ENCODE results near the gene FYB1. TPM values are rescaled to one million over a fixed set of nuclear protein-coding genes. Genes with fewer than 3 reads are reported as not detected.
A peak's percentile ranks its signal among the peaks of the same experiment; 100 is the strongest.

Gene FYB1
- total RNA-seq, 1 donor from 2014 or later, result not detected

DNA sequence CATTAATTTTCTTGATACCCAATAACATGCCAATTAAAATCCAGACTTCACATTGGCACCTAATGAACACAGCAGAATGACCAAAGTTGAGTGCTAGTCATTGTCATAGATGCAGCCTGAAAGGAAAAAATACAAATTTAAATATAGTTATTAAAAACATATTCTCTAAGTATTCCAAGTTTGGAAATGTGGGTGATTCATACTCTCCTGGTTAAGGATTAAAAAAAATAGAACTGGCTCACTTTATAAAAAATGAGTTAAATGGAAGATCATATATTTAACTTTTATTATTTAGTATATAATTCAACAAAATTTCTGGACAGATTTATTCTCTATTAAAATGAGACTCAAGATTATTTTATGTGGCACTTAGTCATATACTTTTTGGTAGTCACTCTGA, 112.0 kb downstream of the FYB1 start:
- no peak overlapping the region for H3K4me3 Mint-ChIP-seq (ENCODE audit: unreplicated experiment)
- peaks cover 14% of the 10 kb centered on the region for H3K4me1 Mint-ChIP-seq (ENCODE audit: low read depth, unreplicated experiment)
- no peaks in the 10 kb centered on the region for H3K27me3 Mint-ChIP-seq (ENCODE audit: unreplicated experiment)
- TF ChIP-seq, protein P1, sequence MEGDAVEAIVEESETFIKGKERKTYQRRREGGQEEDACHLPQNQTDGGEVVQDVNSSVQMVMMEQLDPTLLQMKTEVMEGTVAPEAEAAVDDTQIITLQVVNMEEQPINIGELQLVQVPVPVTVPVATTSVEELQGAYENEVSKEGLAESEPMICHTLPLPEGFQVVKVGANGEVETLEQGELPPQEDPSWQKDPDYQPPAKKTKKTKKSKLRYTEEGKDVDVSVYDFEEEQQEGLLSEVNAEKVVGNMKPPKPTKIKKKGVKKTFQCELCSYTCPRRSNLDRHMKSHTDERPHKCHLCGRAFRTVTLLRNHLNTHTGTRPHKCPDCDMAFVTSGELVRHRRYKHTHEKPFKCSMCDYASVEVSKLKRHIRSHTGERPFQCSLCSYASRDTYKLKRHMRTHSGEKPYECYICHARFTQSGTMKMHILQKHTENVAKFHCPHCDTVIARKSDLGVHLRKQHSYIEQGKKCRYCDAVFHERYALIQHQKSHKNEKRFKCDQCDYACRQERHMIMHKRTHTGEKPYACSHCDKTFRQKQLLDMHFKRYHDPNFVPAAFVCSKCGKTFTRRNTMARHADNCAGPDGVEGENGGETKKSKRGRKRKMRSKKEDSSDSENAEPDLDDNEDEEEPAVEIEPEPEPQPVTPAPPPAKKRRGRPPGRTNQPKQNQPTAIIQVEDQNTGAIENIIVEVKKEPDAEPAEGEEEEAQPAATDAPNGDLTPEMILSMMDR (IDR thresholded peaks at IDR 0.05; ENCODE audit: partially characterized antibody, unreplicated experiment), result no peak
- H3K9me3 Mint-ChIP-seq (ENCODE audit: unreplicated experiment), result no peaks in the 10 kb centered on the region
- no peaks in the 10 kb centered on the region for H3K36me3 Mint-ChIP-seq (ENCODE audit: unreplicated experiment)
- H3K27ac Mint-ChIP-seq (ENCODE audit: unreplicated experiment), result no peak overlapping the region
- DNase-seq, result no peak

DNA sequence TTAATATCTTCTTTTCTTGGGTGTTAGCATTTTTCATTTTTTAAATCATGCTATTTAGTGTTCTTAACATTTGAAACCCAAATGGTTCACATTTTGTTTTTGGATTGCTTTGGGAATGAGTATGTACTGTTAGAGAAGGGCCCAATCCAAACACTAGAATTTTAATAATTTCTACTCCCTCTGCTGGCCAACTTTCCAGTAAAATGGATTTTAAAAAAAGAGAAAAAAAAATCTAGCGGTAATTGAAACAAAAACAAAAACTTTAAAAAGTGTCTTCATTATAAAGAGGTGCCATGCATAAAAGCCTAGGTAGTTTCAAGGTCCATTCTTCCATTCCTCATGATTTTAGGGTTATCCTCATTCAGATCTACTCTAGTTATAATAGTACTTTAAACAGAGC, 113.0 kb downstream of the FYB1 start:
- no peak overlapping the region for H3K4me3 Mint-ChIP-seq (ENCODE audit: unreplicated experiment)
- H3K27me3 Mint-ChIP-seq (ENCODE audit: unreplicated experiment), result no peaks in the 10 kb centered on the region
- H3K9me3 Mint-ChIP-seq (ENCODE audit: unreplicated experiment), result no peaks in the 10 kb centered on the region
- no peak overlapping the region for H3K27ac Mint-ChIP-seq (ENCODE audit: unreplicated experiment)
- H3K4me1 Mint-ChIP-seq (ENCODE audit: low read depth, unreplicated experiment), result peaks cover 14% of the 10 kb centered on the region
- TF ChIP-seq, protein P1 (IDR thresholded peaks at IDR 0.05; ENCODE audit: partially characterized antibody, unreplicated experiment), result peak; percentile 41
- H3K36me3 Mint-ChIP-seq (ENCODE audit: unreplicated experiment), result no peaks in the 10 kb centered on the region
- no peak for DNase-seq

DNA sequence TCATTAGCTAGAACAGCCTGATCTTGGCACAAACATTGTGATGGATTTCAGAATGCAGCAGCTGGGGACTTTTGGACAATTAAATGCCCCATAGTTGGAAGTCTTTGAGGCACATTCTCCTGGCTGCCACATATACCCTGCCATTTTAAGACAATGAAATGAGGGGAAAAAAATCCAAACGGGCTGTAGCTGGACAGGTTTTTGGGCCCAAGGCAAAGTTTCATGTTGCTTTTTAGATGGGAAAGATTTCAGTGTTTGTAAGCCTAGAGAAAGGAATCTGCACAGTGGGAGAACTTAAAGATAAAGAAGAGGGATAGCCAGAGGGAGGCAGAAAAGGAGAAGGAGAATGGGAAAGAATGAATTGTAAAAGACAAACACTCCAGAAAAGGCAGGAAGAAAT, 115.1 kb downstream of the FYB1 start:
- no peak for DNase-seq
- H3K27me3 Mint-ChIP-seq (ENCODE audit: unreplicated experiment), result no peaks in the 10 kb centered on the region
- no peak overlapping the region for H3K27ac Mint-ChIP-seq (ENCODE audit: unreplicated experiment)
- no peak overlapping the region for H3K4me3 Mint-ChIP-seq (ENCODE audit: unreplicated experiment)
- no peaks in the 10 kb centered on the region for H3K36me3 Mint-ChIP-seq (ENCODE audit: unreplicated experiment)
- peaks cover 10% of the 10 kb centered on the region for H3K4me1 Mint-ChIP-seq (ENCODE audit: low read depth, unreplicated experiment)
- H3K9me3 Mint-ChIP-seq (ENCODE audit: unreplicated experiment), result no peaks in the 10 kb centered on the region
- TF ChIP-seq, protein P1 (IDR thresholded peaks at IDR 0.05; ENCODE audit: partially characterized antibody, unreplicated experiment), result no peak

DNA sequence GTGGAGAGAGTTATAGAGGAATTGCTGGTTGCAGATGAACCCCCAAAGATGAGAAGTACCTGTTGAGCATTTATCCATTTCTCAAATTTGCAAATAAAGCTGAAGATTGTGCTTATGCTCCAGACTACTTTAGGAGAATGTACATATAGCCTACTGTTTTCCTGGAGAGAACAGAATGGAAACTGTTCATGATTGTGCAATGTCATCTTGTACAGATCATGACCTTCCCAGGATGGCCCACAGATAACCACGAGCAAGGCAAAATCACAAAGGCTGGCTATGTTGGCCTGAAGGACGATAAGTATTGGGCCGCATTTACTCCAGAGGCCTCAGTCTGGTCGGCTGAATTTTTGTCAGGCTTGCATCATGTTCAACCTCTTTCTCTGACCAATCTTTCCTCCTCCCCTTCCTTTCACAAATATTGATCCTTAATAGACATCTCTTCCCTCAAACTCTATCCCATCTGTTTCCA, 116.6 kb downstream of the FYB1 start:
- H3K4me3 Mint-ChIP-seq (ENCODE audit: unreplicated experiment), result no peak overlapping the region
- peak overlapping the region; percentile 16 for H3K27ac Mint-ChIP-seq (ENCODE audit: unreplicated experiment)
- peaks cover 9% of the 10 kb centered on the region for H3K4me1 Mint-ChIP-seq (ENCODE audit: low read depth, unreplicated experiment)
- H3K27me3 Mint-ChIP-seq (ENCODE audit: unreplicated experiment), result no peaks in the 10 kb centered on the region
- TF ChIP-seq, protein P1 (IDR thresholded peaks at IDR 0.05; ENCODE audit: partially characterized antibody, unreplicated experiment), result no peak
- H3K9me3 Mint-ChIP-seq (ENCODE audit: unreplicated experiment), result no peaks in the 10 kb centered on the region
- H3K36me3 Mint-ChIP-seq (ENCODE audit: unreplicated experiment), result no peaks in the 10 kb centered on the region
- DNase-seq, result no peak

DNA sequence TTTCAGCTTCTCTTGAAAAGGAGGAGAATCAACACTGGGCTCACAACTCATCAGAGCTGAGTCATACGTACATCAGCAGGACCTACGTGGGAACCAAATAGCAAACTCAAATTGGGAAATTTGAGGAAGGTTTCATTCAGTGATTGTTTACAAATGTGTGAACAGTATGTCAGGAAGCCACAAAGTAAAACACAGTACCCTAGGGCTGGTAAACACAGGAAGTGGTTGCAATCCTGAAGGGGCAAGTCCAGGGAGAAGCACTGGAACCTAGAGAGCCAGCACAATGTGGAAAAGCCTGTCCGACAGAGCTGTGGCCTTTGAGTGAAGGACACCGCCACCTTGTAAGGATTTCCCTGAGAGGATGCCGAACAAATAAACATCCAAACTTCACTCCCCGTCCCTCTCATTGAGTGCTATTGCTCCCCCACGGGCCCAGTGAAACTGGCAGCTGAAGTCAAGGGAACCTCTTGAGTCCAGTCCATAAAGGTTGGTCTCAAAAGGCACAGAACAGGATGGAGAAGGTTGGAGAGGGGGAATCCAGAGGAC, 118.4 kb downstream of the FYB1 start:
- no peak for DNase-seq
- Mint-ChIP-seq H3K27me3 (ENCODE audit: unreplicated experiment) (no peaks in the 10 kb centered on the region), H3K9me3 (ENCODE audit: unreplicated experiment) (no peaks in the 10 kb centered on the region), H3K4me1 (ENCODE audit: low read depth, unreplicated experiment) (peaks cover 9% of the 10 kb centered on the region), H3K36me3 (ENCODE audit: unreplicated experiment) (no peaks in the 10 kb centered on the region), H3K27ac (ENCODE audit: unreplicated experiment) (no peak overlapping the region), H3K4me3 (ENCODE audit: unreplicated experiment) (no peak overlapping the region)
- TF ChIP-seq, protein P1 (IDR thresholded peaks at IDR 0.05; ENCODE audit: partially characterized antibody, unreplicated experiment), result no peak

All from glutamatergic neuron (in vitro differentiated cells).